ENCODE measurements around the gene DIP2C.

DIP2C gene

GRCh38 chr10:631266-631665 is 58.2 kb downstream of the DIP2C start:
- no peak for DNase-seq (ENCODE audit: low read depth)
- H3K4me3 ChIP-seq (ENCODE audit: low read depth, low read length), result no peak overlapping the region
- no peak for TF ChIP-seq CTCF (IDR thresholded peaks at IDR 0.05; ENCODE audit: control insufficient read depth, extremely low read depth, insufficient read depth)

- TF ChIP-seq CTCF (IDR thresholded peaks at IDR 0.05; ENCODE audit: control insufficient read depth, extremely low read depth, insufficient read depth), result no peak
- no peak for DNase-seq (ENCODE audit: low read depth)
- no peak overlapping the region for H3K4me3 ChIP-seq (ENCODE audit: low read depth, low read length)
Observed at GRCh38 chr10:630581-631073, 58.8 kb downstream of the DIP2C start.

GRCh38 chr10:629186-629998 is 60.1 kb downstream of the DIP2C start:
- TF ChIP-seq CTCF (IDR thresholded peaks at IDR 0.05; ENCODE audit: control insufficient read depth, extremely low read depth, insufficient read depth), result no peak
- no peak for DNase-seq (ENCODE audit: low read depth)
- no peak overlapping the region for H3K4me3 ChIP-seq (ENCODE audit: low read depth, low read length)

GRCh38 chr10:628386-629045 is 61.0 kb downstream of the DIP2C start:
- no peak overlapping the region for H3K4me3 ChIP-seq (ENCODE audit: low read depth, low read length)
- TF ChIP-seq CTCF (IDR thresholded peaks at IDR 0.05; ENCODE audit: control insufficient read depth, extremely low read depth, insufficient read depth), result no peak
- DNase-seq (ENCODE audit: low read depth), result no peak

- TF ChIP-seq CTCF (IDR thresholded peaks at IDR 0.05; ENCODE audit: control insufficient read depth, extremely low read depth, insufficient read depth), result no peak
Observed at GRCh38 chr10:627032-627992, 62.2 kb downstream of the DIP2C start.

More at GRCh38 chr10:627032-627992, 62.2 kb downstream of the DIP2C start:
- no peak for DNase-seq (ENCODE audit: low read depth)
- no peak overlapping the region for H3K4me3 ChIP-seq (ENCODE audit: low read depth, low read length)
